HepG2 (cell line): ENCODE data around the gene RBP4. TPM values are rescaled to one million over a fixed set of nuclear protein-coding genes. Genes with fewer than 3 reads are reported as not detected.

Experiments
- DPF2 ChIP-seq: sonication (generic); formaldehyde crosslinking; IDR thresholded peaks from 2 replicates; pipeline ENCODE4 v1.4.0; 2020; ENCODE audit warnings: mild to moderate bottlenecking, low read depth, missing genetic modification reagents, borderline replicate concordance
- FOXA1 ChIP-seq, 2 experiments: fragments of 450-650 bp in 1 of 2; sonication (generic) in 1 of 2; formaldehyde crosslinking in 1 of 2; IDR thresholded peaks; 2 replicates each; pipeline versions ENCODE4 v1.4.0 to v1.6.1; 2016 to 2020; ENCODE audit warnings: missing genetic modification reagents in 1 of 2
- HNF1A ChIP-seq, 2 experiments: sonication (generic) in 1 of 2; formaldehyde crosslinking in 1 of 2; IDR thresholded peaks; 2 replicates each; pipeline versions ENCODE4 v1.4.0 to v1.6.1; 2016 to 2020; ENCODE audit warnings: borderline replicate concordance in 1 of 2, low read depth in 1 of 2, mild to moderate bottlenecking in 1 of 2, missing genetic modification reagents in 1 of 2
- ISL2 ChIP-seq: sonication (generic); formaldehyde crosslinking; IDR thresholded peaks from 2 replicates; pipeline ENCODE4 v1.5.0; 2020; ENCODE audit warnings: missing genetic modification reagents
- NR1H2 ChIP-seq: sonication (generic); formaldehyde crosslinking; IDR thresholded peaks from 2 replicates; pipeline ENCODE4 v1.8.1; 2022; ENCODE audit warnings: low read depth, missing genetic modification reagents, borderline replicate concordance
- NR2F6 ChIP-seq, 2 experiments: IDR thresholded peaks; 2 replicates each; pipeline ENCODE4 v1.6.1; 2016; ENCODE audit warnings: antibody characterized with exemption in 1 of 2, mild to moderate bottlenecking in 1 of 2
- RXRB ChIP-seq: IDR thresholded peaks from 2 replicates; pipeline ENCODE4 v1.6.1; 2016; ENCODE audit warnings: borderline replicate concordance, missing genetic modification reagents, missing compliant biosample characterization
- SIN3A ChIP-seq: IDR thresholded peaks from 2 replicates; pipeline ENCODE4 v1.6.1; 2011; ENCODE audit warnings: low read depth, mild to moderate bottlenecking, control low read depth, low read length, borderline replicate concordance
- SP4 ChIP-seq: sonication (generic); formaldehyde crosslinking; IDR thresholded peaks from 2 replicates; pipeline ENCODE4 v1.8.1; 2023; ENCODE audit warnings: mild to moderate bottlenecking, missing genetic modification reagents
- SRF ChIP-seq: IDR thresholded peaks from 2 replicates; pipeline ENCODE4 v1.6.1; 2011; ENCODE audit warnings: mild to moderate bottlenecking, low read depth, low read length, moderate library complexity
- STAT6 ChIP-seq: sonication (generic); formaldehyde crosslinking; IDR thresholded peaks from 2 replicates; pipeline ENCODE4 v1.4.0; 2020; ENCODE audit warnings: missing genetic modification reagents, mild to moderate bottlenecking, borderline replicate concordance
- ZMYM3 ChIP-seq: sonication (generic); formaldehyde crosslinking; IDR thresholded peaks from 2 replicates; pipeline ENCODE4 v1.5.1; 2020; ENCODE audit warnings: mild to moderate bottlenecking, missing genetic modification reagents
- ZNF224 ChIP-seq: sonication (generic); formaldehyde crosslinking; IDR thresholded peaks from 2 replicates; pipeline ENCODE4 v1.5.0; 2020; ENCODE audit warnings: mild to moderate bottlenecking, missing genetic modification reagents
- ZNF337 ChIP-seq: sonication (generic); formaldehyde crosslinking; IDR thresholded peaks from 2 replicates; pipeline ENCODE4 v1.5.1; 2020; ENCODE audit warnings: missing genetic modification reagents, low read depth, mild to moderate bottlenecking, borderline replicate concordance
- ZNF724P ChIP-seq: sonication (generic); formaldehyde crosslinking; IDR thresholded peaks from 2 replicates; pipeline ENCODE4 v1.8.0; 2022; ENCODE audit warnings: missing genetic modification reagents, borderline replicate concordance
- ZSCAN9 ChIP-seq: IDR thresholded peaks from 2 replicates; pipeline ENCODE4 v1.6.1; 2016; ENCODE audit warnings: borderline replicate concordance
- polyA plus RNA-seq, 8 experiments: library from polyadenylated mRNA; depleted of rRNA in 3 of 8; stranded (reverse) in 7 of 8; unstranded in 1 of 8; fragments of >200 nt; fragmentation: Illumina TruSeq in 4 of 8; extraction: Trizol in 4 of 8; gene quantifications; 2 replicates each; pipeline versions ENCODE4 v1.2.1 to v1.2.3, GENCODE V29; 2011 to 2016; ENCODE audit warnings: low read depth in 4 of 8, missing spikeins in 1 of 8, mixed read lengths in 1 of 8; ENCODE audit not compliant: insufficient read depth in 1 of 8
- total RNA-seq, 5 experiments: library from RNA; depleted of rRNA; stranded (reverse); fragments of >200 nt; fragmentation: Illumina TruSeq; extraction: Trizol; gene quantifications; 2 replicates each; pipeline ENCODE4 v1.2.3, GENCODE V29; 2016; ENCODE audit warnings: low read depth in 1 of 5
- TF ChIP-seq, protein P1 (sequence below): sonication (generic); formaldehyde crosslinking; conservative IDR thresholded peaks from 2 replicates; pipeline ENCODE4 v1.8.1; 2023; ENCODE audit warnings: missing genetic modification reagents

The RBP4 gene
- total and polyA plus RNA-seq, 2 of the 13 experiments (the other 11 are each of a cell fraction or from before 2014, with no cell fraction given): 642 to 931 TPM

- no peak for TF ChIP-seq SRF
- peak; percentile 65 for TF ChIP-seq HNF1A (IDR thresholded peaks at IDR 0.05; ENCODE audit: low read depth)
- no peak for TF ChIP-seq HNF1A (CRISPR knock-in tag; IDR thresholded peaks at IDR 0.05; ENCODE audit: borderline replicate concordance)
- TF ChIP-seq ZNF337 (CRISPR knock-in tag): no peak
- TF ChIP-seq FOXA1 (IDR thresholded peaks at IDR 0.05): no peak
- peak; percentile 2; the same call in 1 of the 2 replicates for TF ChIP-seq FOXA1 (CRISPR knock-in tag; IDR thresholded peaks at IDR 0.05)
- no peak for TF ChIP-seq NR2F6 (IDR thresholded peaks at IDR 0.05)
- 0 out of 2 replicates have a peak, but pooled peaks have one; percentile 2 for TF ChIP-seq NR2F6 (CRISPR knock-in tag; IDR thresholded peaks at IDR 0.05)
- TF ChIP-seq ZNF724P (CRISPR knock-in tag): no peak
- TF ChIP-seq, protein P1, sequence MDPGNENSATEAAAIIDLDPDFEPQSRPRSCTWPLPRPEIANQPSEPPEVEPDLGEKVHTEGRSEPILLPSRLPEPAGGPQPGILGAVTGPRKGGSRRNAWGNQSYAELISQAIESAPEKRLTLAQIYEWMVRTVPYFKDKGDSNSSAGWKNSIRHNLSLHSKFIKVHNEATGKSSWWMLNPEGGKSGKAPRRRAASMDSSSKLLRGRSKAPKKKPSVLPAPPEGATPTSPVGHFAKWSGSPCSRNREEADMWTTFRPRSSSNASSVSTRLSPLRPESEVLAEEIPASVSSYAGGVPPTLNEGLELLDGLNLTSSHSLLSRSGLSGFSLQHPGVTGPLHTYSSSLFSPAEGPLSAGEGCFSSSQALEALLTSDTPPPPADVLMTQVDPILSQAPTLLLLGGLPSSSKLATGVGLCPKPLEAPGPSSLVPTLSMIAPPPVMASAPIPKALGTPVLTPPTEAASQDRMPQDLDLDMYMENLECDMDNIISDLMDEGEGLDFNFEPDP (CRISPR knock-in tag): no peak
- no peak; the same call in 1 of the 2 replicates for TF ChIP-seq ISL2 (CRISPR knock-in tag)
- TF ChIP-seq SIN3A: 0 out of 2 replicates have a peak, but pooled peaks have one; percentile 16
- TF ChIP-seq ZNF224 (CRISPR knock-in tag): no peak
- no peak for TF ChIP-seq DPF2 (CRISPR knock-in tag)
- no peak for TF ChIP-seq ZMYM3 (CRISPR knock-in tag)
- no peak for TF ChIP-seq NR1H2 (CRISPR knock-in tag)
- TF ChIP-seq ZSCAN9 (CRISPR knock-in tag): no peak
- TF ChIP-seq STAT6 (CRISPR knock-in tag): no peak
- no peak for TF ChIP-seq RXRB (CRISPR knock-in tag)
- no peak for TF ChIP-seq SP4 (CRISPR knock-in tag)
Observed at GRCh38 chr10:93601774-93602162, 733 bp upstream of the RBP4 start (continued).
